HUES6 (cell line): Measurements from ENCODE around the gene PFKFB4.

Experiments
- H3K27ac ChIP-seq: 2 replicates; pipeline ENCODE4 v1.7.0; 2013; ENCODE audit warnings: low read depth, mild to moderate bottlenecking, low read length, inconsistent platforms
- H3K27me3 ChIP-seq: 2 replicates; pipeline ENCODE4 v1.6.1; 2013; ENCODE audit warnings: low read length; ENCODE audit not compliant: control insufficient read depth, insufficient read depth
- H3K36me3 ChIP-seq: 2 replicates; pipeline ENCODE4 v1.6.1; 2013; ENCODE audit warnings: low read length; ENCODE audit not compliant: control insufficient read depth, insufficient read depth
- H3K4me1 ChIP-seq: 2 replicates; pipeline ENCODE4 v1.6.1; 2013; ENCODE audit warnings: low read length; ENCODE audit not compliant: control insufficient read depth, insufficient read depth
- H3K4me3 ChIP-seq: 2 replicates; pipeline ENCODE4 v1.5.1; 2013; ENCODE audit warnings: low read depth, low read length
- H3K9ac ChIP-seq: one replicate; pipeline ENCODE4 v1.6.1; 2013; ENCODE audit warnings: mild to moderate bottlenecking, low read length
- H3K9me3 ChIP-seq: 2 replicates; pipeline ENCODE4 v1.6.1; 2013; ENCODE audit warnings: low read depth, low read length; ENCODE audit not compliant: control insufficient read depth, insufficient read depth

Gene PFKFB4

GRCh38 chr3:48472923-48473616, 83.5 kb downstream of the PFKFB4 start:
- Histone ChIP-seq H3K9ac (peak overlapping the region; percentile 92), H3K27ac (peak overlapping the region; percentile 80)

GRCh38 chr3:48472673-48472922, 84.0 kb downstream of the PFKFB4 start:
- Histone ChIP-seq H3K4me3 (peak overlapping the region; percentile 71), H3K27ac (peak overlapping the region; percentile 80), H3K9me3 (no peaks in the 10 kb centered on the region), H3K4me1 (peaks cover 34% of the 10 kb centered on the region), H3K9ac (peak overlapping the region; percentile 92), H3K36me3 (peaks cover 26% of the 10 kb centered on the region), H3K27me3 (no peaks in the 10 kb centered on the region)

More at GRCh38 chr3:48472923-48473616, 83.5 kb downstream of the PFKFB4 start:
- Histone ChIP-seq H3K27me3 (no peaks in the 10 kb centered on the region), H3K4me3 (peak overlapping the region; percentile 71), H3K4me1 (peaks cover 37% of the 10 kb centered on the region), H3K36me3 (peaks cover 22% of the 10 kb centered on the region), H3K9me3 (no peaks in the 10 kb centered on the region)

- H3K4me1 ChIP-seq: peaks cover 40% of the 10 kb centered on the region
- peaks cover 37% of the 10 kb centered on the region for H3K36me3 ChIP-seq
- no peaks in the 10 kb centered on the region for H3K27me3 ChIP-seq
- no peak overlapping the region for H3K4me3 ChIP-seq
- peak overlapping the region; percentile 24 for H3K9ac ChIP-seq
- no peak overlapping the region for H3K27ac ChIP-seq
- H3K9me3 ChIP-seq: no peaks in the 10 kb centered on the region
These were observed 86.3 kb downstream of the PFKFB4 start for GRCh38 chr3:48470286-48470685.

GRCh38 chr3:48469046-48469915, 87.3 kb downstream of the PFKFB4 start:
- Histone ChIP-seq H3K4me1 (peaks cover 36% of the 10 kb centered on the region), H3K36me3 (peaks cover 43% of the 10 kb centered on the region), H3K27ac (no peak overlapping the region), H3K9me3 (no peaks in the 10 kb centered on the region), H3K9ac (no peak overlapping the region), H3K4me3 (no peak overlapping the region), H3K27me3 (no peaks in the 10 kb centered on the region)

- Histone ChIP-seq H3K4me3 (no peak overlapping the region), H3K9ac (no peak overlapping the region), H3K36me3 (peaks cover 46% of the 10 kb centered on the region), H3K27me3 (no peaks in the 10 kb centered on the region), H3K27ac (no peak overlapping the region), H3K4me1 (peaks cover 31% of the 10 kb centered on the region), H3K9me3 (no peaks in the 10 kb centered on the region)
These were observed 88.3 kb downstream of the PFKFB4 start for GRCh38 chr3:48468329-48468731.
